IPS-11a (cell line): ENCODE data around the gene THAP3.
"Not testable (repeated sequence)": the region's sequence is repeated elsewhere in the genome, so short reads cannot be mapped to it uniquely, and the experiment has no call there.

Experiments
- H3K4me3 ChIP-seq: one replicate; pipeline ENCODE4 v1.5.1; 2013; ENCODE audit warnings: low read depth, low read length, control low read depth

The THAP3 gene

GRCh38 chr1:6590046-6590445 is 34.6 kb upstream of the THAP3 start:
- no peak overlapping the region for H3K4me3 ChIP-seq

DNA sequence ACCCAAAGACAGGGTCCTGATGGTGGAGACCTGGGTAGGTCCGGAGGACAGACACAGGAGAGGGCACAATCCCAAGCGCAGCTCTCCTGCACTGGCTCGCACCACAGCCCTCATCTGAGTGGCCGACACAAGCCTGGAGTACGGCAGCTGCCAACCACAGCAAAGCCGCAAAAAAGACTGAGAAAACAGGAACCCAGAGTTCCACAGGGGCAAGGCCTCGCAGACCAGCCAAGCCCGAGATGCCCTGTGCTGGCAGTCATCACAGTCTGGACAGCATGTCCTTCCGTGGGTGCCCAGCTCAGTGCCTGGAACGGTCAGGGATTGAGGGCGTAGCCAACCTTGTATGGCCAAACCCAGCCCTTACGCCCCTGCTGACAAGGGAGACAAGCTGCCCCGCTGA is 33.4 kb upstream of the THAP3 start:
- H3K4me3 ChIP-seq: no peak overlapping the region

DNA sequence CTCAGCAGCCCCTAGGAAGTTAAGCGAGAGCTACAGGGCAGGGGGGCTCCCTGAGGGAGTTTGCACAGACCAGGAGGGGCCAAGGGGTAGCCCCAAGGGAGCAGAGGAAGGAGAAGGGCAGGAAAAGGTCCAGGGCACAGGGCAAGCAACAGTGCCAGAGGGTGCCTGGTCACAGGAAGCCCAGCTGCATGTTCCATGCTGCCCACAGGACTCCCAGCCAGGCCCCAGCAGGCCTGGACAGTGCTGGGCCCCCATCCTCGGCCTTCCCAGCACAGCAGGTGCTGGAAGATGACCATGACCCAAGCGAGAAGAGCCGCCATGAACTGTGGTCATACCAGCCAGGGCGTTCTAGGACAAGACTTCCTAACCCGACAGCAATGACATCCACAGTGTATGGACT is 33.0 kb upstream of the THAP3 start:
- no peak overlapping the region for H3K4me3 ChIP-seq

- no peak overlapping the region for H3K4me3 ChIP-seq
These were observed 32.2 kb upstream of the THAP3 start for GRCh38 chr1:6592441-6592840.

DNA sequence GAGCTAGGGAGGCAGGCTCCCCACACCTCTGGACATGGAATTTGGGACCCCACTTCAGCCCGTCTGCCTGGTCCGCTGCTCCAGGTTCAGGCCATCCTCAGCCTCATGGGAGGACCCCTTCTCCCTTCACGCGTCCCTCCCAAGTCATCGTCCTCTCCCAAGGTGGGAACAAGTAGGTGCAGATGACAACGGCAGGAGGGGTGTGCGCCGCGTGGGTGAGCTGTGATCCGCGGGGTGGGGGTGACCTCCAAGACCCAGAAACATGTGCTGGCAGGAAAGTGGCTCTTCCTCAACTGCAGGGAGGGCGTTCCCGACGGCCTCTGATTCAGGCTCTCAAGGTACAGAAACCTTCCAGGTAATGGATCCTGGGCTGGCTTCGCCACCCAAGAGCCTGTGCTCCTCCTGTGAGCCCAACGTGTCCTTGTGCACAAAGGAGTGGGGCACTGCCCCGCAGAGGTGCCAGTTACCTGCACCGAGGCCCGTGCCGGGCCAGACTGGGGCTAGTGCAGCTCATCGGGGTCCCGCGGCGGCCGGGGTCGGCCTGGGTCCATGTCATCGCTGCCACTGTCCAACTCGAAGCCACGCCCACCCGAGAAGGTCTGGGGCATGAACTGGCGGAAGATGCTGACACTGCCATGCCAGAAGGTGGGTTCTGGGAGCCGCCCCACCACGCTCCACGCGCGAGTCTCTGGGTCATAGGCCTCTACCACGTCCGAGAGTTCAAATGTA is 31.6 kb upstream of the THAP3 start:
- H3K4me3 ChIP-seq: no peak overlapping the region

- H3K4me3 ChIP-seq: no peak overlapping the region
These were observed 30.9 kb upstream of the THAP3 start for GRCh38 chr1:6593810-6594209.

GRCh38 chr1:6594977-6595740 is 29.5 kb upstream of the THAP3 start:
- no peak overlapping the region for H3K4me3 ChIP-seq

DNA sequence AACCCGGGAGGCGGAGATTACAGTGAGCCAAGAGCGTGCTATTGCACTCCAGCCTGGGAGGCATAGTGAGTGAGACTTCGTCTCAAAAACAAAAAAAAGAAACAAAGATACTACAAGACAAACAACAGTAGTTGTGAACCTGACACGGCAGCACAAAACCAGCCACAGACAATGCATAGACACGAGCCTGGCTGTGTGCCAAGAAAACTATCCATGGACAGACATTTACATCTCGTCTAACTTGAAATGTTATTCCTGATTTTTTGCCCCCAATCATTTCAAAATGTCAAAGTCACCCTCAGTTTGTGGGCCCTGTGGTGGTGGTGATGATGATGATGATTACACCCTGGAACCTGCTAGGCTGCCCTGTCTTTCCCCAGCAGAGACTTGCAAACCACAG is 28.3 kb upstream of the THAP3 start:
- H3K4me3 ChIP-seq: no peak overlapping the region

GRCh38 chr1:6596886-6597776 is 27.5 kb upstream of the THAP3 start:
- no peak overlapping the region for H3K4me3 ChIP-seq

- no peak overlapping the region for H3K4me3 ChIP-seq
These were observed 26.9 kb upstream of the THAP3 start for GRCh38 chr1:6597777-6598131.

DNA sequence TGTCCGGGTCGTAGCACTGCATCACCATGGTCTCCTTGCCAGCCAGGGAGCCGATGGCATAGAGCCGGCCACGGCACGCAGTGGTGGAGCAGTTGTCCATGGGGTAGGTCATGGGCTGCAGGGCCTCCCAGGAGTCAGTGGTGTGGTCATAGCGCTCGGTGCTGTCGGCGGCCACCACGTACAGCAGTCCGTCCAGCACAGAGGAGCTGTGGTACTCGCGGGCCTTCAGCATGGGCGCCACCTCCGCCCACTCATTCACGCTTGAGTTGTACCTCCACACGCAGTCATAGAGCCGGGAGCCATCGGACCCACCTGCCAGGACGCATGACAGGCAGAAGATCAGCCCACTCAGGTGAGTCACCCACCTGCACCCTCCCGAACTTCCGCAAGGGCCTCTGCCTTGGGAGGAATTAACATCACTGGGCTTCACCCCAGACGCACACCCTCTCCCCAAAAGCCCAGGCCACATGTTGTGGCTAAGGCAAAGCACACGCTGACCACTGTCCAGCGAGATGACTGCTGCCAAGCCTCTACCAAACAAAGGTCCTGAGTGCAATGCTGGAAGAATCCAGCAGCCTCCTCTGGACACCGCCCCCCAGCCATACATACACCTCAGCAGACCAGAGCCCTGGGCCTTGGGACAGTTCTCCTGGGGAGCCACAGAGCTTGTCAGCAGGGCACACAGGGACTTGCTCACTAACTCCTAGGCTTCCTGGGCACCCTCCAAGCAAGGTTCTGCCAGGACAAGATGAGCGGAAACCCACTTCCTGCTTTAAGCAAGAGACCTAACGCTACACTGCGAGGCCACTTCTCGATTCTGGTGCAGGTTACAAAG is 25.3 kb upstream of the THAP3 start:
- H3K4me3 ChIP-seq: no peak overlapping the region

- not testable (repeated sequence) for H3K4me3 ChIP-seq
These were observed 24.7 kb upstream of the THAP3 start for GRCh38 chr1:6599991-6600390.

- peak overlapping the region; percentile 91 for H3K4me3 ChIP-seq
These were observed 24.1 kb upstream of the THAP3 start for GRCh38 chr1:6600410-6601048.

- peak overlapping the region; percentile 91 for H3K4me3 ChIP-seq
These were observed 23.4 kb upstream of the THAP3 start for GRCh38 chr1:6601049-6601922.

DNA sequence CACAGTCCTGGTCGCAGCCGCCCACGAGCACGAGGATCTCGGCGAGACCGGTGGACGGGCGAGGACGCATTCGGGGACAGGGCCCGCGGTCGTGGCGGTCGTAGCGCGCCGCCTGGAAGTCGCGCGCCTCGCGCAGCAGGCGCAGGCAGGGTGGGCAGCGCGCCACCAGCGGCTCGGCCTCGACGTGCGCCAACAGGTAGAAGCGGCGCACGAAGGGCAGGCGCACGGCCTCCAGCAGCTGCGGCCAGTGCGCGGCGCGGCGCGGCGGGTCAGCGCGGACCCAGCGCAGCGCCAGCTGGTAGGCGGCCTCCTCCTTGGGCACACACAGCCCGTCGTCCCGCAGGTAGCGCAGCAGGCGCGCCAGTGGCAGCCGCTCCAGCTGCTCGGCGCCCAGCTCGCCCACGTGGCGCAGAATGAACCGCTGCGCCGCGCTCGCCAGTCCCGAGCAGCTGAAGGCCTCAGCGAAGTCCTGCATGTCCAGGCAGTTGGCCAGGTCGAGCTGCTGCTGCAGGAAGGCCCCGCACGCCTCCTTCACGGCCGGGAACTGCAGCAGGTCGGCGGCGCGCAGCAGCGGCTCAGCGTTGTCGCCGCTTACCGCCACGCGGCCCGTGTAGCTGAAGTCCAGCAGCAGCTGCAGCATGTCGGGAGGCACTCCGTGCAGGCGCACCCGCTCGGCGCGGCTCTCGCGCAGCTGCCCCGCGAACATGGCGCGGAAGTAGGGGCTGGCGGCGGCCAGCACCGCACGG is 22.6 kb upstream of the THAP3 start:
- H3K4me3 ChIP-seq: peak overlapping the region; percentile 91

- H3K4me3 ChIP-seq: peak within 1 kb of the TSS; percentile 91
These were observed 21.9 kb upstream of the THAP3 start, which contains the start of gene KLHL21 for GRCh38 chr1:6602669-6603237. KLHL21 (minus strand) TSS chr1:6602869; CDS start chr1:6602817, 52 bp downstream.

GRCh38 chr1:6603238-6603914 is 21.3 kb upstream of the THAP3 start:
- peak overlapping the region; percentile 51 for H3K4me3 ChIP-seq
